Measurements from ENCODE around the gene TCEAL5. TPM values are rescaled to one million over a fixed set of nuclear protein-coding genes. Genes with fewer than 3 reads are reported as not detected.

The TCEAL5 gene, protein sequence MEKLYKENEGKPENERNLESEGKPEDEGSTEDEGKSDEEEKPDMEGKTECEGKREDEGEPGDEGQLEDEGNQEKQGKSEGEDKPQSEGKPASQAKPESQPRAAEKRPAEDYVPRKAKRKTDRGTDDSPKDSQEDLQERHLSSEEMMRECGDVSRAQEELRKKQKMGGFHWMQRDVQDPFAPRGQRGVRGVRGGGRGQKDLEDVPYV
- not detected in 2 replicates for total RNA-seq

DNA sequence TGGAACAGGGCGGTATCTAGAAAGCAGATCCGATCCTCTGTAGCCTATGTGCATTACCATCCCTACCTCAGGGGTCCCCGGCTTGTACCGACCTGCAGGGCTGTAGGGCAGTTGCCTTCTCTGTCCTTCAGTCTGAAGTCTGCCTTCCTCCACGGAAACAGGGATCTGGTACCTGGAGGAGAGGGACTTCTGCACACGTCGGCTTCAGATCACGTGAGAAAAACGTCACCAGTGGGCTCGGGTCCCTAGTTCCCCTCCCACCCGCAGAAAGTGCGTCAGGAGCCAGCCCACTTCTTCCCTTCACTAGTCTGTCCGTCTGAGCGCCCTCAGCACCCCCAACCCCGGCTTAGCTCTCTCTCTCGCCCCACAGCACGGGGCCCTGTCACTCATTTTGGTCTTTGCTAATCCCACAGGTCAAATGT, at the start of gene TCEAL5:
TSS of gene TCEAL5 (minus strand) at position 170 of the 422 bp plus-strand sequence. CDS start 2,187 bp downstream, outside the sequence.

DNA sequence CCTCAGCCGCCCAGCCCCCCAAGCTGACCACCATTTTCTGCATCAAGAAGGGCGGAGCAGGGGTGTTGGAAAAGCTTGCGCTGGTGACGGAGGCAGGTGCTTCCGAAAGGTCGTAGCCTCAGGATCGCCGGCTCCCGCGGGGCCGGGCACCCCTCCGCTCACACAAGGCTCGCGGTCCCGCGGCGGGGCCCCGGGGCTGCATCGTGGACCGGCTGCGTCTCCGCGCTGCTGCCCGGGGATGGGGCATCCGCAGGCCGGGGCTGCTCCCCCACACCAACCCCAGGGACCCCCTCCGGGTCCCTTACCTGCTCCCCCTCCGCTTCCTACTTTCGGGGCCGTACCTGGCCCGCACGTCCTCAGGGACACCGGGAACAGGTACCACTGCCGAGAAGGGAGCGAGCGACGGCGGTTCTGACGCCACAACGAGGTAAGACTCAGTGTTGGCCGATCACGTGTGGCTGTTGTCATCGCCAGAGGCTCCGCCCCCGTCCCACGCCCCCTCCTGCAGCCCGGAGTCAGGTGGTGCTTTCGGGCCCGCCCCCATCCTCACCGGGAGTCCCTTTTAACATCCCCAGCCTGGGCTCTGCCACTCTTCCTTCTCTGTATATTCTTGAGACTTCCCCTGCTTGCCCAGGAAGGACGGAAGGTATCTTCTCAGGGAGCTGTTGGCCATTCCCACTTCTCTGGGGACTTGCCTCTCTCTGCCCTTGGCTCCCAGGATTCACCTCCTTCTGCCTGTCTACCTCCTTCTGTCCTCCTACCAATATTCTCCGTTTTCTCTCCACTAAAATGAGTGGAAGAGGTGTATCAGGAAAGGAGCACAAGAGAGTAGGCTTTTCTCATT, 34.2 kb upstream of the TCEAL5 start, which contains the start of gene BEX2:
TSS of gene BEX2 (minus strand) at position 436 of the 844 bp plus-strand sequence. CDS start 1,014 bp downstream, outside the sequence.

DNA sequence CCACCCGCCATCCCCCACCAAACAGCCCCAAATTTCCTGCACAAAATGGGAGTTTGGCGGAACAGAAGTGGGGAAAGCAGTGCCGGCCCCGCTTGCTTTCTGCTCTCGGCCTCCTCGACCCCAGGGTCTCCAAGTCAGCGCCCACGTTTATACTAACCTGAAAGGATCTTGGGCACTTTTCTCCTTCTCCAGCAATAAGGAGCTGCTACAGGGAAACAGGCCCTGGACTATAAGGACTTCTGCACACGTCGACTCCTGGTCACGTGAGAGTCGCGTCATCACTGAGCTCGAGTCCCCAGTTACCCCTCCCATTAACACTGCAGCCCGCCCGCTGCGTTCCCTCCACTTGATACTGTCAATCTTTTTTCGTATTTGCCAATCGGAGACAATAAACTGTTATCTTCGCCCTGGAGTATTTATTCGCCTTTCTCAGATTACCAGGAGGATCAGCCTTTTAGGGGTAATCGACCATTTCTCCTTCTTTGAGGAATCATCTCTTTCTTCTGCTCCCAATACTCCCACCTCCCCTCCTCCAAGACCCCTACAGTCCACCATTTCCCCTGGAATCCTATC, 21.5 kb downstream of the TCEAL5 start, which contains the start of gene TCEAL8:
TSS of gene TCEAL8 (minus strand) at position 235 of the 573 bp plus-strand sequence. CDS start 1,176 bp downstream, outside the sequence.

Other genes starting within 250 kb of the TCEAL5 start
- 0.27 and 0.57 TPM in 2 replicates for gene BEX1, start 212.6 kb downstream of the TCEAL5 start, total RNA-seq
- gene NXF3, start 183.6 kb downstream of the TCEAL5 start, total RNA-seq = not detected in 2 replicates
- 19.3 and 24.3 TPM in 2 replicates for gene BEX4, start 61.6 kb downstream of the TCEAL5 start, total RNA-seq
- 90.4 and 92.2 TPM in 2 replicates for gene TCEAL8, start 21.6 kb downstream of the TCEAL5 start, total RNA-seq
- 0.27 and 0.29 TPM in 2 replicates for gene BEX2, start 34.2 kb upstream of the TCEAL5 start, total RNA-seq
- 3.1 and 5.0 TPM in 2 replicates for gene TCEAL7, start 53.5 kb upstream of the TCEAL5 start, total RNA-seq
- 121 and 133 TPM in 2 replicates for gene TCEAL9, start 79.8 kb upstream of the TCEAL5 start, total RNA-seq
- 157 and 193 TPM in 2 replicates for gene BEX3, start 99.8 kb upstream of the TCEAL5 start, total RNA-seq
- 0.14 and 0.27 TPM in 2 replicates for gene RAB40A, start 242.7 kb upstream of the TCEAL5 start, total RNA-seq